ENCODE results near the gene CCDC27. TPM values are rescaled to one million over a fixed set of nuclear protein-coding genes. Genes with fewer than 3 reads are reported as not detected.

The CCDC27 gene
- total RNA-seq, 4 donors from 2014 or later = not detected

- in situ Hi-C loops (cut with MboI; ENCODE audit: low pct_ligation_motif_present in 1 of 4, low pct_unique_long_range_greater_than_20kb in 1 of 4, low sequenced_read_pairs in 3 of 4) = no loop called here
- Histone ChIP-seq H3K4me1 (no peaks in the 10 kb centered on the region), H3K9me3 (no peaks in the 10 kb centered on the region), H3K4me3 (no peak overlapping the region), H3K27ac (no peak overlapping the region), H3K27me3 (no peaks in the 10 kb centered on the region), H3K36me3 (peaks cover 0 to 38% (median 16%) of the 10 kb centered on the region in 4 donors)
- no peak for DNase-seq
- intact Hi-C loops (cut with DNase I; ENCODE audit: low total_unique reads) = loop anchor here (5.0 kb wide), 1 partner anchor 1944 kb away; no protein-coding TSS in a partner anchor
- WGBS, 2 donors (ENCODE audit: low coverage in 1 of 2) = 89 to 92% methylated on average over 5 to 25 of the region's 28 CpGs
- TF ChIP-seq EP300 (IDR thresholded peaks at IDR 0.05; ENCODE audit: low read depth) = no peak
- no peak for TF ChIP-seq POLR2A (IDR thresholded peaks at IDR 0.05)
- no peak for TF ChIP-seq POLR2AphosphoS5 (IDR thresholded peaks at IDR 0.05)
- TF ChIP-seq, protein P1, sequence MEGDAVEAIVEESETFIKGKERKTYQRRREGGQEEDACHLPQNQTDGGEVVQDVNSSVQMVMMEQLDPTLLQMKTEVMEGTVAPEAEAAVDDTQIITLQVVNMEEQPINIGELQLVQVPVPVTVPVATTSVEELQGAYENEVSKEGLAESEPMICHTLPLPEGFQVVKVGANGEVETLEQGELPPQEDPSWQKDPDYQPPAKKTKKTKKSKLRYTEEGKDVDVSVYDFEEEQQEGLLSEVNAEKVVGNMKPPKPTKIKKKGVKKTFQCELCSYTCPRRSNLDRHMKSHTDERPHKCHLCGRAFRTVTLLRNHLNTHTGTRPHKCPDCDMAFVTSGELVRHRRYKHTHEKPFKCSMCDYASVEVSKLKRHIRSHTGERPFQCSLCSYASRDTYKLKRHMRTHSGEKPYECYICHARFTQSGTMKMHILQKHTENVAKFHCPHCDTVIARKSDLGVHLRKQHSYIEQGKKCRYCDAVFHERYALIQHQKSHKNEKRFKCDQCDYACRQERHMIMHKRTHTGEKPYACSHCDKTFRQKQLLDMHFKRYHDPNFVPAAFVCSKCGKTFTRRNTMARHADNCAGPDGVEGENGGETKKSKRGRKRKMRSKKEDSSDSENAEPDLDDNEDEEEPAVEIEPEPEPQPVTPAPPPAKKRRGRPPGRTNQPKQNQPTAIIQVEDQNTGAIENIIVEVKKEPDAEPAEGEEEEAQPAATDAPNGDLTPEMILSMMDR (IDR thresholded peaks at IDR 0.05) = no peak
Observed at GRCh38 chr1:3817821-3818597, 65.8 kb downstream of the CCDC27 start.

DNA sequence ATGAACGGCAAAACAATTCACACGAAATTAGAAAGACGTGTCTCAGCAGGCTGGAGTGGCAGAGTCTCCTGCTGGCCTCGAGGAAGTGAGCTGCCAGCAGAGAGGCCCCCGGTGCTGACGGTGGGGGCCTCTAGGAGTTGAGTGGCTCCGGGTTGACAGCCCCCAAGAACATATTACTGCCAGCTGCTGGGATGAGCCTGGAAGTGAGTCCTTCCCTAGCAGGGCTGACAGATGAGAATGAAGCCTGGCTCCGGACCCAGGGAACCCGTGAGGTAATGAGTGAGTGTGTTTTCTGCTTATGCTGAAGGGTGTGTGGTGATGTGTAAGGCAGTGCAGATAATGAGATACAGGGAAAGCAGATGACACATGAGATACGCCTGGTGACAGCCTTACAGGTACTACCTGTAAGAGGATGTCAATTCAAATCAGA lies 67.5 kb downstream of the CCDC27 start:
- no peaks in the 10 kb centered on the region for H3K27me3 ChIP-seq
- intact Hi-C loops (cut with DNase I; ENCODE audit: low total_unique reads) (loop anchor here (5.0 kb wide), 1 partner anchor 1943 kb away; no protein-coding TSS in a partner anchor), in situ Hi-C loops (cut with MboI; ENCODE audit: low pct_ligation_motif_present in 1 of 4, low pct_unique_long_range_greater_than_20kb in 1 of 4, low sequenced_read_pairs in 3 of 4) (no loop called here)
- DNase-seq = no peak
- H3K36me3 ChIP-seq = peaks cover 0 to 36% (median 13%) of the 10 kb centered on the region in 4 donors
- no peak overlapping the region for H3K4me3 ChIP-seq
- H3K4me1 ChIP-seq = no peaks in the 10 kb centered on the region
- H3K9me3 ChIP-seq = no peaks in the 10 kb centered on the region
- WGBS, 2 donors (ENCODE audit: low coverage in 1 of 2) = 53 to 73% methylated on average over 3 to 10 of the region's 10 CpGs
- no peak overlapping the region for H3K27ac ChIP-seq
- TF ChIP-seq POLR2AphosphoS5 (IDR thresholded peaks at IDR 0.05) = no peak
- no peak for TF ChIP-seq POLR2A (IDR thresholded peaks at IDR 0.05)
- no peak for TF ChIP-seq EP300 (IDR thresholded peaks at IDR 0.05; ENCODE audit: low read depth)
- TF ChIP-seq, protein P1 (IDR thresholded peaks at IDR 0.05) = no peak

GRCh38 chr1:3820316-3820715 lies 68.1 kb downstream of the CCDC27 start:
- H3K27ac ChIP-seq = no peak overlapping the region
- H3K9me3 ChIP-seq = no peaks in the 10 kb centered on the region
- intact Hi-C loops (cut with DNase I; ENCODE audit: low total_unique reads) (no loop called here), in situ Hi-C loops (cut with MboI; ENCODE audit: low pct_ligation_motif_present in 1 of 4, low pct_unique_long_range_greater_than_20kb in 1 of 4, low sequenced_read_pairs in 3 of 4) (no loop called here)
- 90 to 91% methylated on average over 8 of the region's 8 CpGs for WGBS, 2 donors (ENCODE audit: low coverage in 1 of 2)
- H3K36me3 ChIP-seq = peaks cover 0 to 33% (median 11%) of the 10 kb centered on the region in 4 donors
- no peak overlapping the region for H3K4me3 ChIP-seq
- H3K27me3 ChIP-seq = no peaks in the 10 kb centered on the region
- no peak for TF ChIP-seq POLR2AphosphoS5 (IDR thresholded peaks at IDR 0.05)
- no peak for TF ChIP-seq POLR2A (IDR thresholded peaks at IDR 0.05)
- TF ChIP-seq, protein P1 (IDR thresholded peaks at IDR 0.05) = no peak
- TF ChIP-seq EP300 (IDR thresholded peaks at IDR 0.05; ENCODE audit: low read depth) = no peak
- DNase-seq = no peak
- H3K4me1 ChIP-seq = no peaks in the 10 kb centered on the region

GRCh38 chr1:3821004-3821403 lies 68.8 kb downstream of the CCDC27 start:
- TF ChIP-seq, protein P1 (IDR thresholded peaks at IDR 0.05) = no peak
- TF ChIP-seq EP300 (IDR thresholded peaks at IDR 0.05; ENCODE audit: low read depth) = no peak
- TF ChIP-seq POLR2A (IDR thresholded peaks at IDR 0.05) = no peak
- no peak for TF ChIP-seq POLR2AphosphoS5 (IDR thresholded peaks at IDR 0.05)
- in situ Hi-C loops (cut with MboI; ENCODE audit: low pct_ligation_motif_present in 1 of 4, low pct_unique_long_range_greater_than_20kb in 1 of 4, low sequenced_read_pairs in 3 of 4) (no loop called here), intact Hi-C loops (cut with DNase I; ENCODE audit: low total_unique reads) (no loop called here)
- 83 to 91% methylated on average over 1 to 6 of the region's 6 CpGs for WGBS, 2 donors (ENCODE audit: low coverage in 1 of 2)
- Histone ChIP-seq H3K9me3 (no peaks in the 10 kb centered on the region), H3K27me3 (no peaks in the 10 kb centered on the region), H3K4me3 (no peak overlapping the region), H3K27ac (no peak overlapping the region), H3K4me1 (no peaks in the 10 kb centered on the region), H3K36me3 (peaks cover 0 to 35% (median 9%) of the 10 kb centered on the region in 4 donors)
- no peak for DNase-seq

Small RNA genes lying within 50 kb of the gene (small RNA-seq; reads per million reads assigned to genes)
- gene RF02197 (0 reads per million in 4 donors), gene RN7SL574P (0 reads per million in 4 donors)

Other genes starting within 250 kb of the CCDC27 start
- gene MEGF6, start 140.9 kb upstream of the CCDC27 start, total RNA-seq = 10 to 100 TPM in 2 of 4 donors, 1 to 10 TPM in 2; 4.1 to 27.1 (median 11.4) TPM
- 10 to 100 TPM; 24.5 to 86.8 (median 56.0) TPM for gene TPRG1L, start 127.4 kb upstream of the CCDC27 start, total RNA-seq
- 10 to 100 TPM; 19.7 to 30.4 (median 25.5) TPM for gene WRAP73, start 102.3 kb upstream of the CCDC27 start, total RNA-seq
- gene TP73, start 99.9 kb upstream of the CCDC27 start, total RNA-seq = under 1 TPM in 2 of 4 donors, not detected in 2; 0.20 to 0.32 TPM
- not detected for gene SMIM1, start 20.3 kb downstream of the CCDC27 start, total RNA-seq
- gene LRRC47, start 44.0 kb downstream of the CCDC27 start, total RNA-seq = 10 to 100 TPM; 30.6 to 50.5 (median 38.0) TPM
- gene CEP104, start 104.8 kb downstream of the CCDC27 start, total RNA-seq = 10 to 100 TPM; 34.4 to 57.7 (median 43.5) TPM
- gene DFFB, start 105.0 kb downstream of the CCDC27 start, total RNA-seq = 10 to 100 TPM in 2 of 4 donors, 1 to 10 TPM in 1, not detected in 1; 7.4 to 18.3 (median 15.7) TPM
- 10 to 100 TPM; 23.5 to 45.4 (median 36.6) TPM for gene C1orf174, start 147.8 kb downstream of the CCDC27 start, total RNA-seq

Data from transverse colon (tissue), 4 donors.